ENCODE measurements around the gene GATA2.

- TF ChIP-seq, protein P1, sequence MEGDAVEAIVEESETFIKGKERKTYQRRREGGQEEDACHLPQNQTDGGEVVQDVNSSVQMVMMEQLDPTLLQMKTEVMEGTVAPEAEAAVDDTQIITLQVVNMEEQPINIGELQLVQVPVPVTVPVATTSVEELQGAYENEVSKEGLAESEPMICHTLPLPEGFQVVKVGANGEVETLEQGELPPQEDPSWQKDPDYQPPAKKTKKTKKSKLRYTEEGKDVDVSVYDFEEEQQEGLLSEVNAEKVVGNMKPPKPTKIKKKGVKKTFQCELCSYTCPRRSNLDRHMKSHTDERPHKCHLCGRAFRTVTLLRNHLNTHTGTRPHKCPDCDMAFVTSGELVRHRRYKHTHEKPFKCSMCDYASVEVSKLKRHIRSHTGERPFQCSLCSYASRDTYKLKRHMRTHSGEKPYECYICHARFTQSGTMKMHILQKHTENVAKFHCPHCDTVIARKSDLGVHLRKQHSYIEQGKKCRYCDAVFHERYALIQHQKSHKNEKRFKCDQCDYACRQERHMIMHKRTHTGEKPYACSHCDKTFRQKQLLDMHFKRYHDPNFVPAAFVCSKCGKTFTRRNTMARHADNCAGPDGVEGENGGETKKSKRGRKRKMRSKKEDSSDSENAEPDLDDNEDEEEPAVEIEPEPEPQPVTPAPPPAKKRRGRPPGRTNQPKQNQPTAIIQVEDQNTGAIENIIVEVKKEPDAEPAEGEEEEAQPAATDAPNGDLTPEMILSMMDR (IDR thresholded peaks at IDR 0.05) = no peak
- TF ChIP-seq EZH2 (IDR thresholded peaks at IDR 0.05; ENCODE audit: borderline replicate concordance, insufficient read depth, low read depth, low read length, poor library complexity, severe bottlenecking) = no peak
Observed at GRCh38 chr3:128456776-128457715, 36.0 kb downstream of the GATA2 start.

Measured in B cell (primary cell).